ENCODE measurements around the gene AGAP2. TPM values are rescaled to one million over a fixed set of nuclear protein-coding genes. Genes with fewer than 3 reads are reported as not detected.

Gene AGAP2
- total and polyA plus RNA-seq, 9 of the 15 experiments (the other 6 are each of a cell fraction or from before 2014, with no cell fraction given), result 0.04 to 0.77 (median 0.28) TPM; not detected in 1

DNA sequence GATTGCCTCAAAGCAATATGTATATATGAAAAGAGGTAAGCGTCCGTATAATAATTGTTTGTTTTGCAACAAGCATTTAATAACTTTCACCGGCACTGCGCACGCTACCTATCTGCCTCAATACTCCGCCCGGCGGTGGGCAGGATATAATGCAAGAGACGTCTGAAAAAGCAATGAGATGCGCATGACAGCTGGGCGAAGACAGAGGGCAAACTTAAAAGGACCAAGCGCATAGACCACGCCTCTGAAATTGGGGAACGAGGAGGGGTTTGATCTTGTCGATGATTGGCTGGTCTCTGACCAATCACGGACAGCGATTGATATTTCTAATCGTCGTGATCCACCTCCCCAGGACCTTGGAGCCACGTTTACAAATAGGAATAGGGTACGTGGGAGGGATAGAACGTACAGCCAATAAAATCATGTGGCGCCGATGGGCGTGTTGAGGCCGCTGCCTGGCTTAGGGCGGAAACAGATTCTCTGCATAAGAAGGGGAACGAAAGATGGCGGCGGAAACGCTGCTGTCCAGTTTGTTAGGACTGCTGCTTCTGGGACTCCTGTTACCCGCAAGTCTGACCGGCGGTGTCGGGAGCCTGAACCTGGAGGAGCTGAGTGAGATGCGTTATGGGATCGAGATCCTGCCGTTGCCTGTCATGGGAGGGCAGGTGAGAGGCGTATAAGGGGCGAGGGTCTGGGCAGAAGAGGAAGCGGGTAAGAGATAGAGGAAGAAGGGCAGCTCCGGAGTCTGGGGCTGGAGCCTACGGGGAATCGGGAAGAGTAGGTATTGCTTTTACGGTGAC, 44.7 kb downstream of the AGAP2 start, which contains the start of gene OS9 (continued):
- TF ChIP-seq, protein P1, sequence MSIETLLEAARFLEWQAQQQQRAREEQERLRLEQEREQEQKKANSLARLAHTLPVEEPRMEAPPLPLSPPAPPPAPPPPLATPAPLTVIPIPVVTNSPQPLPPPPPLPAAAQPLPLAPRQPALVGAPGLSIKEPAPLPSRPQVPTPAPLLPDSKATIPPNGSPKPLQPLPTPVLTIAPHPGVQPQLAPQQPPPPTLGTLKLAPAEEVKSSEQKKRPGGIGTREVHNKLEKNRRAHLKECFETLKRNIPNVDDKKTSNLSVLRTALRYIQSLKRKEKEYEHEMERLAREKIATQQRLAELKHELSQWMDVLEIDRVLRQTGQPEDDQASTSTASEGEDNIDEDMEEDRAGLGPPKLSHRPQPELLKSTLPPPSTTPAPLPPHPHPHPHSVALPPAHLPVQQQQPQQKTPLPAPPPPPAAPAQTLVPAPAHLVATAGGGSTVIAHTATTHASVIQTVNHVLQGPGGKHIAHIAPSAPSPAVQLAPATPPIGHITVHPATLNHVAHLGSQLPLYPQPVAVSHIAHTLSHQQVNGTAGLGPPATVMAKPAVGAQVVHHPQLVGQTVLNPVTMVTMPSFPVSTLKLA (conservative IDR thresholded peaks at IDR 0.05), result peak; percentile 82 to 91
- TF ChIP-seq FOXK2 (conservative IDR thresholded peaks at IDR 0.05 in 1 of 2, IDR thresholded peaks at IDR 0.05 in 1 of 2; ENCODE audit: low read depth in 2 of 2) (peak; percentile 91 to 92), HDAC2 (IDR thresholded peaks at IDR 0.05) (peak; percentile 74), FOXM1 (IDR thresholded peaks at IDR 0.05; ENCODE audit: low read depth) (peak; percentile 14), FOXM1 (CRISPR knock-in tag; IDR thresholded peaks at IDR 0.05; ENCODE audit: low read depth) (no peak), CXXC5 (CRISPR knock-in tag; IDR thresholded peaks at IDR 0.05) (peak; percentile 77), ZNF324 (CRISPR knock-in tag; IDR thresholded peaks at IDR 0.05) (no peak), HCFC1 (IDR thresholded peaks at IDR 0.05; ENCODE audit: low read depth, low read length) (peak; percentile 81), CHCHD3 (CRISPR knock-in tag; IDR thresholded peaks at IDR 0.05) (no peak), RHOXF2B (CRISPR knock-in tag; conservative IDR thresholded peaks at IDR 0.05) (0 out of 2 replicates have a peak, but pooled peaks have one; percentile 39), SMARCC2 (IDR thresholded peaks at IDR 0.05; ENCODE audit: low read depth) (no peak)
- TF ChIP-seq, protein P2, sequence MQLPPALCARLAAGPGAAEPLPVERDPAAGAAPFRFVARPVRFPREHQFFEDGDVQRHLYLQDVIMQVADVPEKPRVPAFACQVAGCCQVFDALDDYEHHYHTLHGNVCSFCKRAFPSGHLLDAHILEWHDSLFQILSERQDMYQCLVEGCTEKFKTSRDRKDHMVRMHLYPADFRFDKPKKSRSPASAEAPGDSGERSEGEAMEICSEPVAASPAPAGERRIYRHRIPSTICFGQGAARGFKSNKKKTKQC (CRISPR knock-in tag; IDR thresholded peaks at IDR 0.05), result peak; percentile 81
- TF ChIP-seq, protein P3, sequence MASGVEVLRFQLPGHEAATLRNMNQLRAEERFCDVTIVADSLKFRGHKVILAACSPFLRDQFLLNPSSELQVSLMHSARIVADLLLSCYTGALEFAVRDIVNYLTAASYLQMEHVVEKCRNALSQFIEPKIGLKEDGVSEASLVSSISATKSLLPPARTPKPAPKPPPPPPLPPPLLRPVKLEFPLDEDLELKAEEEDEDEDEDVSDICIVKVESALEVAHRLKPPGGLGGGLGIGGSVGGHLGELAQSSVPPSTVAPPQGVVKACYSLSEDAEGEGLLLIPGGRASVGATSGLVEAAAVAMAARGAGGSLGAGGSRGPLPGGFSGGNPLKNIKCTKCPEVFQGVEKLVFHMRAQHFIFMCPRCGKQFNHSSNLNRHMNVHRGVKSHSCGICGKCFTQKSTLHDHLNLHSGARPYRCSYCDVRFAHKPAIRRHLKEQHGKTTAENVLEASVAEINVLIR (CRISPR knock-in tag; IDR thresholded peaks at IDR 0.05), result peak; percentile 63
- TF ChIP-seq, protein P4, sequence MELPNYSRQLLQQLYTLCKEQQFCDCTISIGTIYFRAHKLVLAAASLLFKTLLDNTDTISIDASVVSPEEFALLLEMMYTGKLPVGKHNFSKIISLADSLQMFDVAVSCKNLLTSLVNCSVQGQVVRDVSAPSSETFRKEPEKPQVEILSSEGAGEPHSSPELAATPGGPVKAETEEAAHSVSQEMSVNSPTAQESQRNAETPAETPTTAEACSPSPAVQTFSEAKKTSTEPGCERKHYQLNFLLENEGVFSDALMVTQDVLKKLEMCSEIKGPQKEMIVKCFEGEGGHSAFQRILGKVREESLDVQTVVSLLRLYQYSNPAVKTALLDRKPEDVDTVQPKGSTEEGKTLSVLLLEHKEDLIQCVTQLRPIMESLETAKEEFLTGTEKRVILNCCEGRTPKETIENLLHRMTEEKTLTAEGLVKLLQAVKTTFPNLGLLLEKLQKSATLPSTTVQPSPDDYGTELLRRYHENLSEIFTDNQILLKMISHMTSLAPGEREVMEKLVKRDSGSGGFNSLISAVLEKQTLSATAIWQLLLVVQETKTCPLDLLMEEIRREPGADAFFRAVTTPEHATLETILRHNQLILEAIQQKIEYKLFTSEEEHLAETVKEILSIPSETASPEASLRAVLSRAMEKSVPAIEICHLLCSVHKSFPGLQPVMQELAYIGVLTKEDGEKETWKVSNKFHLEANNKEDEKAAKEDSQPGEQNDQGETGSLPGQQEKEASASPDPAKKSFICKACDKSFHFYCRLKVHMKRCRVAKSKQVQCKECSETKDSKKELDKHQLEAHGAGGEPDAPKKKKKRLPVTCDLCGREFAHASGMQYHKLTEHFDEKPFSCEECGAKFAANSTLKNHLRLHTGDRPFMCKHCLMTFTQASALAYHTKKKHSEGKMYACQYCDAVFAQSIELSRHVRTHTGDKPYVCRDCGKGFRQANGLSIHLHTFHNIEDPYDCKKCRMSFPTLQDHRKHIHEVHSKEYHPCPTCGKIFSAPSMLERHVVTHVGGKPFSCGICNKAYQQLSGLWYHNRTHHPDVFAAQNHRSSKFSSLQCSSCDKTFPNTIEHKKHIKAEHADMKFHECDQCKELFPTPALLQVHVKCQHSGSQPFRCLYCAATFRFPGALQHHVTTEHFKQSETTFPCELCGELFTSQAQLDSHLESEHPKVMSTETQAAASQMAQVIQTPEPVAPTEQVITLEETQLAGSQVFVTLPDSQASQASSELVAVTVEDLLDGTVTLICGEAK (IDR thresholded peaks at IDR 0.05), result peak; percentile 71
- TF ChIP-seq, protein P4 (CRISPR knock-in tag; IDR thresholded peaks at IDR 0.05), result no peak
